Breast epithelium (tissue), 3 donors: ENCODE results near the gene KLHL6.

ENCODE experiments used
- POLR2A ChIP-seq: fragments of 450-650 bp; IDR thresholded peaks from one replicate; pipeline ENCODE4 v1.6.1; 2016; ENCODE audit warnings: antibody characterized with exemption, mild to moderate bottlenecking, moderate library complexity
- TF ChIP-seq, protein P1 (sequence below), 3 donors: fragments of 450-650 bp; IDR thresholded peaks; one replicate each; pipeline ENCODE4 v1.5.1; 2016 to 2017; ENCODE audit warnings: antibody characterized with exemption in 3 of 3, mild to moderate bottlenecking in 3 of 3, moderate library complexity in 3 of 3

DNA sequence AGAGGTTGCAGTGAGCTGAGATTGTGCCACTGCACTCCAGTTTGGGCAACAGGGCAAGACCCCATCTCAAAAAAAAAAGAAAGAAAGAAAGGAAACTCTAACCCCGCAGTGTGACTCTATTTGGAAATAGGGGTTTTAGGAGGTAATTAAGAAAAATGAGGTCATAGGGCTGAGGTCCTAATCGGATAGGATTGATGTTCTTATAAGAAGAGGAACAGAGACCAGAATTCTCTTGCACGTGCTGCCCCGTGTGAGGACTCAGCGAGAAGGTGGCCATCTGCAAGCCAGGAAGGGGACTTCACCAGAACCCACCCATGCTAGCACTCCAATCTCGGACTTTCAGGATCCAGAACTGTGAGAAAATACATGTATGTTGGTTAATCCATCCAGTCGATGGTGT is 25.8 kb downstream of the KLHL6 start:
- TF ChIP-seq, protein P1, sequence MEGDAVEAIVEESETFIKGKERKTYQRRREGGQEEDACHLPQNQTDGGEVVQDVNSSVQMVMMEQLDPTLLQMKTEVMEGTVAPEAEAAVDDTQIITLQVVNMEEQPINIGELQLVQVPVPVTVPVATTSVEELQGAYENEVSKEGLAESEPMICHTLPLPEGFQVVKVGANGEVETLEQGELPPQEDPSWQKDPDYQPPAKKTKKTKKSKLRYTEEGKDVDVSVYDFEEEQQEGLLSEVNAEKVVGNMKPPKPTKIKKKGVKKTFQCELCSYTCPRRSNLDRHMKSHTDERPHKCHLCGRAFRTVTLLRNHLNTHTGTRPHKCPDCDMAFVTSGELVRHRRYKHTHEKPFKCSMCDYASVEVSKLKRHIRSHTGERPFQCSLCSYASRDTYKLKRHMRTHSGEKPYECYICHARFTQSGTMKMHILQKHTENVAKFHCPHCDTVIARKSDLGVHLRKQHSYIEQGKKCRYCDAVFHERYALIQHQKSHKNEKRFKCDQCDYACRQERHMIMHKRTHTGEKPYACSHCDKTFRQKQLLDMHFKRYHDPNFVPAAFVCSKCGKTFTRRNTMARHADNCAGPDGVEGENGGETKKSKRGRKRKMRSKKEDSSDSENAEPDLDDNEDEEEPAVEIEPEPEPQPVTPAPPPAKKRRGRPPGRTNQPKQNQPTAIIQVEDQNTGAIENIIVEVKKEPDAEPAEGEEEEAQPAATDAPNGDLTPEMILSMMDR (IDR thresholded peaks at IDR 0.05): no peak
- no peak for TF ChIP-seq POLR2A
